Kidney glomerular epithelial cell (primary cell): Measurements from ENCODE around the gene SLC15A1.

Experiments
- DNase-seq: peaks from one replicate; lab custom pipeline; 2025; lab: John Stamatoyannopoulos, UW

SLC15A1 gene, protein sequence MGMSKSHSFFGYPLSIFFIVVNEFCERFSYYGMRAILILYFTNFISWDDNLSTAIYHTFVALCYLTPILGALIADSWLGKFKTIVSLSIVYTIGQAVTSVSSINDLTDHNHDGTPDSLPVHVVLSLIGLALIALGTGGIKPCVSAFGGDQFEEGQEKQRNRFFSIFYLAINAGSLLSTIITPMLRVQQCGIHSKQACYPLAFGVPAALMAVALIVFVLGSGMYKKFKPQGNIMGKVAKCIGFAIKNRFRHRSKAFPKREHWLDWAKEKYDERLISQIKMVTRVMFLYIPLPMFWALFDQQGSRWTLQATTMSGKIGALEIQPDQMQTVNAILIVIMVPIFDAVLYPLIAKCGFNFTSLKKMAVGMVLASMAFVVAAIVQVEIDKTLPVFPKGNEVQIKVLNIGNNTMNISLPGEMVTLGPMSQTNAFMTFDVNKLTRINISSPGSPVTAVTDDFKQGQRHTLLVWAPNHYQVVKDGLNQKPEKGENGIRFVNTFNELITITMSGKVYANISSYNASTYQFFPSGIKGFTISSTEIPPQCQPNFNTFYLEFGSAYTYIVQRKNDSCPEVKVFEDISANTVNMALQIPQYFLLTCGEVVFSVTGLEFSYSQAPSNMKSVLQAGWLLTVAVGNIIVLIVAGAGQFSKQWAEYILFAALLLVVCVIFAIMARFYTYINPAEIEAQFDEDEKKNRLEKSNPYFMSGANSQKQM

DNA sequence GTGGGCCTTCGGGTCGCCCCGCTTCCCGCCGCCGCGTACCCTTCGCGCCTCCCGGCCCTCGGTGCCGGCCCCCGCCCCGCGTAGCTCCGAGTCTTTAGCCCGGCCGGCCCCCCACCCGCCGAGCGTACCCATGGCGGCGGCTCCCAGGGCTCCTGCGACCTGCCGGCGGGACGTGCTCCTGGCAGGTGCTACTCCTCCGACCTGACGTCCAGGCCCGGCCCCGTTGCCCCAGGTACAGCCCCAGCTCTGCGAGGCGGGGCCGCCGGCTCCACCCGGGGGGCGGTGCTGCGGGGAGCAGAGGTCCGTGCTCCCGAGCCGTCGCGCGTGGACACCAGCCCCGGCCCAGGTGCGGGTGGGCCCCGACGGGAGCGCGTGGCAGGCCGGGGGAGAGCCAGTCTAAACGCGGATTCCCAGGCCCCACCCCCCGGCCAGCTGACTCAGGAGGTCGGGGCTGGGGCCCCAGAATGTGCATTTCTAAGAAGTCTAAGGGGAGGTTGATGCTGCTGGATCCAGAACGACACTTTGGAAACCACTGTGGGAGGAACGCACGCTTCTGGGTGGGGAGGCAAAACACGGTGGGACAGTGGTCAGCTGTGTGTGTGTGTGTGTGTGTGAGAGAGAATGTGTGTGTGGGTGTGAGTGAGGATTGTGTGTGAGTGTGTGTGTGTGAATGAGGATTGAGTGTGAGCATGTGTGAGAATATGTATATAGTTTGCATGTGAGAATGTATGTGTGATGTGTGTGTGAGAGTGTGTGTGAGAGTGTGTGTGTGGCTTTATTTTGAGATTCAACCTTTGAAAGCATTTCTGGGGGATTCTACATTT lies at the start of gene SLC15A1:
TSS of gene SLC15A1 (minus strand) at position 206 of the 824 bp plus-strand sequence. CDS start at position 132, 74 bp downstream.
- no peak for DNase-seq

DNA sequence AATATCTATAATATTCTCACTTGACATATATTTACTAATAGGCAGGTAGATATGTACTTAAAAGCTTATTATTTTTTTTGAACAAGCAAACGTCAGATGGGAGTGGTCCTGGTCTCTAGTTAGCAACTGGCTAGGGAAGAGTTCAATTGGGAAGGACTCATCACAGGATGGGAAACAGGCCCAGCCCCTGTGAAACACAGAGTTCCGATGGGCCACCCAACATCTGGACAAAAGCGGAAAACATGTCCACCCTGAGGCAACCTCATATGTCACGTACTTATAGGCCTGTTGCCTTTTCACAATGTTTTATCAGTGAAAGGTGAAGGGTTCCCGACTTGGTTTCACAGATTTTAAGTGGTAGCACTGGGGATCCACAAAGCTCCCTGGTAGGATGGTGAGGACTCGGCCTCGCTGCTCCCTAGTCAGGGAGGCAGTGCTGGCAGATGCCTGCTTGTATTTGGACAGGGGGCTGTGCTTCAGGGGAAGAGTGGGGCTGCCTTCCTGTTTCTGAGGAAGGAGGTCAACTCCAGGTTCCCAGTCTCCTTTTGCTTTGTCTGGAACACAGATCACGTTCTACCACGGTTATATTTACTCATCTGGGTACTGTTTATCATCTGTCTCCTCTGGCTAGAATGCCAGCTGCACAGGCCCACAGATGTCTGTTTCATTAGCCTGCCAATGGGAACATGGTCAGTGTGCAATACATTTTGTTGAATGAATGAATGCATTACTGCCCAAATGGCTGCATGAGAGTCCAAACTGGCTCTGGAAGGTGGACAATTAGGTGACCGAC lies 49.4 kb upstream of the SLC15A1 start:
- no peak for DNase-seq

DNA sequence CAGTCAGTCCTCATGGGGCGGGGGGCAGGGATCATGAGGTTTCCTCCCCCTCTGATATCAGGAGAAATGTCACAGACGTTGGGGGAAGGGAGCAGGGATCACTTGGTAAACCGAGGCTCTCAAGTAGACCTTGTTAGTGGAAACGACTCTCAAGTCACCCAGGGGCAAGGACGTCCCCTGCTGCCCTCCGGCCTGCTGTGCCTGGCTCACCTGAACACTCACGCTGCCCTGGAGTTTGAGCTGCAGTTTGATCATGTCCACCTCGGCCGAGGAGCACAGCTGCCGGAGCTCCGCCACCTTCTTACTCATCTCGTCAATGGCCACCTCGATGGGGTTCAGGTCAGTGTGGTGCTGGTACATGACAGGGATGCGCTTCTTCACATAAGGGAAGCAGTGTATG lies 47.6 kb upstream of the SLC15A1 start:
- DNase-seq: no peak

DNA sequence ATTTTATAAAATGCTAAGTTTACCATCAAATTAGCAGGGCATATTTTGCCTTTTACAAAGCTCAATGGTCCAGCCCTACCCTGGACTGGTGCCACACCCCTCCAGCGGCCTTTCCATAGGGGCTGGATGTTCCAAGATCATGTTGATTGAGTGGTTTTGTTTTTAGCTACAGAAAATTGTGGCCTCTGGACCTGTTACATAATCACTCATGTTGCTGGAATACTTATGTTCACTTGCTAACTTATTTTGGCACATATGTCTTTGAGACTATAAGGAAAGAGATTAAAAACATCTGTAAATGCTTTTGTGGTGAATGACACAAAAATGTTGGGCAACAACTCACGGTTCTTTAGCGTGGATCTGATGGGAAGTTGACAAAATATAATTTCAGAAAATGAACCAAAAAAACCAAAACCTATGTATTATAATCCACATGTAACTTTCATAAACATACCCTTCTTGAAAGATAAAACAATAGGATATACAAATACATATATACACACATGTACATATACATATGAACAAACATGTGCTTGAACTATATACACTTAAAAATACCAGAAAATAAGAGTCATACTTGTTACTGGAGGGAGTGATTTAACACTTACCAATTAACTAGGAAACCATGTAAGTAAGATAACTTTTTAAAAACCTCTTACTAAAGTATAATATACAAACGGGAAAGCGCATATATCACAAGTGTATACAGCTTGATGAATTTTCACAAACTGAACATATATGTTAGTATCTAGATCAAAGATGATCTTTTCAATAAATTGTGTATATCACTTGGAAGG lies 46.6 kb upstream of the SLC15A1 start:
- DNase-seq: no peak

DNA sequence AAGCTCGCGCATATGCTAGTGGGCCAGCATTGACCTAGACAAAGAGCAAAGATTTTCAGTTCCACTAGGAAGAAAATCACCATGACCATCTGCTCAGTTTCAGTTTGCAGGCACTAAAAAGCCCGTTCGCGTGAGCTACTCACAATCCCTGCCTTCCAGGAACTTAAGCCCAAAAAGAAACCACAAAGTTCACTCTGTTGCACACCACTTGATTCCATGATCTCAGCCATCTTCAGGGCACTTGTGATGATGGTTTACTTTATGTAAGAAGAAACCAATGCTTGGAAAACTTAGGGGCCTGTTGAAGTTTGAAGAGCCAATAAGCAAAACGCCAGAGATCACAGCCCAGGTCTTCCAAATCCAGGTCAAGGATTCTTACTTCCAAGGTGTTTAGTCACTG lies 45.0 kb upstream of the SLC15A1 start:
- DNase-seq: no peak

DNA sequence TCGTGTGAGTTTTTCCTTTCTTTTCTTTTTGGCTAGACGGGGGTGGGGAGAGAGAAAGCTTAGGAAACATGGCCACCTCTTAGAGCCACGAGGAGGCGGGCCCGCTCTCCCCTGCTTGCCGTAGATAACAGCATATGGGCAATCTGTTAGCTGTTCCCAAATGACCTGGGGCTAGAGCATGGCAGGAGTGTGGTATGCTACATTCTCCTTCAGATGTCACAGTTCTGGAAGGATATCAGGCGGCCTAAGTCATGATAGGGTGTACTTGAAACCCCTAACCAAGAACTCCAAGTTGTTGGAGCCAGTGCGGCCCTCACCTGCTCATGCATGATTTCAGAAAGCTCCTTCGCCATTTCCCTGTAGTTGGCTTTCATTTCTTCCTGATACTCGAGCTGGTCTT lies 44.3 kb upstream of the SLC15A1 start:
- DNase-seq: no peak

DNA sequence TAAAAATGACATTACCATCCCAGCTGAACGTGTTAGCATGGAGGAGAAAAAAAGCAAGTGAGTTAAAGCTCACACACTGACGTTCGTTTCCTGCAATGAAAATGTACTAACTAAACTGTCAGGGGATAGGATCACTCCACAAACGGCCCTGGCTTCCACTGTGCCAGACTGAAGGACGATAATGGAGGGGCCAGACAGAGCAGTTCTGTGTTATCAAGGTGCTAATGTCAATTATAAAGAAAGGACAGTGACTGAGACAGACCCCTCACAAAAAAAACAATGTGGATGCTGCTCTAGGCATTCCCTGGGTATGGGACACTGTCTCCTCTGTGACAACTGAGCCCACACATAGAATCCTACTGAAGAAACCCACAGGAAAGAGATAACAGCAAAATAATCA lies 43.7 kb upstream of the SLC15A1 start:
- no peak for DNase-seq

DNA sequence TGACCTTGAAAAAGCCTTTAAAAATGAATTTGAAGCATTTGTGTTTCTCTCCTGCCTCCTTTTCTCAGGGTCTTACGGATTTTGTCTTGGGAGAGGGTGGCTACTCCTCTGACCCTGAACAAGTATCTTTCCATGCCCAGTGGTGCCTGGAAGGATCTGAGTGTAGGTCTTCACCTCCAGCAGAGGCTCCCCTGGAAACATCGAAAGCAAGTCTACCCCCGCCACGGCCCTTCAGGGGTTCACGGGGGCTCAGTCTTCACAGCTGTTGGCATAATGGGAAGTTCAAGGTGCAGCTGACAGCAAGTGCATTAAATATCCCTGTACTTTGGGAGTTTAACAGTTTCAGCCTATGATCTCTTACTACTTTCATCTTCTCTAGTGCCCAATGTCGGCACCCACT lies 42.7 kb upstream of the SLC15A1 start:
- no peak for DNase-seq

DNA sequence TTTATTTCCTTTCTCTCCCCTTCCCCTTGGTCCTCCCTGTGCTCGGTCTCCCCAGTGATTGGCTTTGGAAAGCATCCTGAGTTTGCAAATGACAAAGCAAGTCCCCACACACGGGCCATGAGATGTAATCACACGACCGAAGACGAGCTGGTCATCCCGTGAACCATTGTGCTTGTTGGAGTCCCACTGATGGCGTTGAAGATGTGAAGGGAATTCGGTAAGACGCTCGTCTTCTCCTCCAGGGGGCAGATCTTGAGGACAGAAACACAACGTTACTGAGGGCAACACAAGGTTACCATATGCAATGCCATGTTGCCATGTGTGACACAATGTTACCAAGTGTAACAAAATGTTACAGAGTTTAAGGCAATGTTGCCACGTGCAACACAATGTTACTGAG lies 42.0 kb upstream of the SLC15A1 start:
- no peak for DNase-seq

DNA sequence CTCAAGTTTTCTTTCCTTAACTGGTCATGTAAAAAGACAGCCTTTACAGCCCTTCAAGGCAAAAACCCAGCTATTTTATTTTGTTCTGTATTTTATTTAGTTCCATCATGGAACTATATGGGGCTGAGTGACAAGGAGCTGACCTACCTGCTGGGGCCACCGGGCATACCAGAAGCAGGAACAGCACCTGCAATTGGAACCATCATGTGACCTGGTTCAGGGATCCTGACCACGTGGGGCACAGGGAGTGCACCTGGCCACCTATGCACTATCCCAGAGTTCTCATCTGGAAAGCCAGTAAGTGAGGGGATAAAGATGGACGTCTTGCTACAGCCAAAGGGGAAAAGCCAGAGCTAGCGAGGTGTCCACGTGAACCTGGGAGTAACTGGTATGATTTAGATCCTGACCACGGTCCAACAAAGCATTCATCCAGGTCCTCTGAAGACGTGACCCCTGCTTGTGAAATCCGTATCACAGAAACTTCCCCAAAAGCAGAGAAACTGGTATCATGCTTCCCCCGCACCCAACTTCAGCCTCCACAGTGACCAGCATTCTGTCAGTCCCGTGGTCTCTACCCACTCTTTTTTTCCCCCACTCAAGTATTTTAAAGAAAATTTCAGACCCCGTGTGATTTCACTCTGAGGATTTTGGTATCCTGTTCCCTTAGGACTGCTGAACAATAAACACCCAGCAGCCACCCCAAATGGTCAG lies 40.5 kb upstream of the SLC15A1 start:
- no peak for DNase-seq

DNA sequence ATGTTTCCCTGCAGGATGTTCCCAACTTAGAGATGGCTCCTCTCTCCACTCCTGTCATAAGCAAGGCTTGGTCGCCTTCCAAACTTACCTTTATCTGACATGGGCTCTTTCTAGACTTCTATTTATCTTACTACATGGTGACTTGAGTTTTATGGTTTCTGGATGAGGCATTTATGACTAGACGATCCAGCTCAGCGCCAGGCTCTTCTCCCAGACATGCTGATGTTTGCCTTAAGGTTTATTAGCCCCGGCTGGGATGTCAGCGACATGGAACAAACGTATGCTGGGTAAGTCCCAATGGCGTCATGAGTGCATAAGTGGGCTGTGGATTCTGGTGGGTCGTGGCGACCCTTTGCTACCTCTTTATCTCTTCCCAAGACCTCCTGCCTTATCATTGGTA lies 39.8 kb upstream of the SLC15A1 start:
- DNase-seq: no peak

DNA sequence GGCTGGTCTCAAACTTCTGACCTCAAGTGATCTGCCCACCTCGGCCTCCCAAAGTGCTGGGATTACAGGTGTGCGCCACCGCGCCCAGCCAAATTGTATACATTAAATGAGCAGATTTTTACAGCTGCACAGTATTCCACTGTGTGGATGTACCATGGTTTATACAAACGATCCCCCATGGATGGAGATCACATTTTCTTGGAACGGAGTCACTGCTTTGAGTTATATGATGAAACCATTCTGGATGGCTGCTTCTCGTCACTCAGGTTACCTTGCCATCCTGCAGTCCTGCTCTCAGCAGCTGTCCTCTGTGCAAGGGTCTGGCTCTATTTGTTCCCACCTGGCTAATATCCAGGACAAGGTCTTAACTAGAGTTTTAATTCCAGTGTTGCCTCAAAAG lies 39.1 kb upstream of the SLC15A1 start:
- DNase-seq: no peak

DNA sequence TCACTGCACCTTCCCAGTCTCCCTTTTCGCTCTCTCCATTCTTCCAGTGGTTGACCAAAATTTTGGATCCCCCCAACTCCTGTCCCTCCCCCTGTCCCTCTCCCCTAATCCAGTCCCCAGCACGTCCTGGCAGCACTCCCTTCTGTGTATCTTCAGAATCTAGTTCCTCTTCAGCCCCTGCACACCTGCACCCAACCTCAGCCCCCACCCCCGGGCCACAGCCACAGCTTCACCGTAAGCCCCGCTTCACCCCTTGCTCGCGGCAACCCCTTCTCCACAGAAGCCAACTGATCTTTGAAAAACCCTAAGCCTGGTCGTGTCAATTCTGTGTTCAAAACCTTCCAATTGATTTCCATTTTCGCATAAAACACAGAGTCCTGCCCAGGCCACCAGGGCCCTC lies 35.5 kb upstream of the SLC15A1 start:
- DNase-seq: no peak

DNA sequence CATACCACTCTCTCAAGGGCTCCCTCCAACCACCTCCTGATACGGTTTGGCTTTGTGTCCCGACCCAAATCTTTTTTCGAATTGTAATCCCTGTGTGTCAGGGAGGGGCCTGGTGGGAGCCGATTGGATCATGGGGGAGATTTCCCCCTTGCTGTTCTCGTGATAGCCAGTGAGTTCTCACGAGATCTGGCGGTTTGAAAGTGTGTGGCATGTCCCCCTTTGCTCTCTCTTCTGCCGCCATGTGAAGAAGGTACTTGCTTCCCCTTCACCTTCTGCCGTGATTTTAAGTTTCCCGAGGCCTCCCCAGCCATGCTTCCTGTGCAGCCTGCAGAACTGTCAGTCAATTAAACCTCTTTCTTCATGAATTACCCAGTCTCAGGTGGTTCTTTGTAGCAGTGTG lies 34.7 kb upstream of the SLC15A1 start:
- no peak for DNase-seq

DNA sequence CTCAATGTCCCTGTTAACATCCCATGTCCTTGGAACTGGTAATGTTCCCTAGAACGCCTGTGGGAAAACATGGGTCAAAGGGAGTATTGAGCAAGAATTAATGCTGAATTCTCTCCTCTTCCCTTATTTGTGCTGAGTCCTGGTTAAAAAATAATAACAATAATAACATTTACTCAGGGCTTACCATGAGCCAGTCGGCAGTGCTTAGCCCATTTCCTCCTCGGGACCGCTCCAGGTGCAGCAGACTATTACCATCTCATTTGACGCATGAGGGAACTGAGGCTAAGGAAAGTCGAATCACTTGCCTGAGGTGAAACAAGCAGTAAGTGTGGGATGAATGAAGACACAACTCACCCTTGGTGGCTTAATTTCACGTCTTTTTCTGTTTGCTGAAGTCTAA lies 33.6 kb upstream of the SLC15A1 start:
- DNase-seq: no peak

DNA sequence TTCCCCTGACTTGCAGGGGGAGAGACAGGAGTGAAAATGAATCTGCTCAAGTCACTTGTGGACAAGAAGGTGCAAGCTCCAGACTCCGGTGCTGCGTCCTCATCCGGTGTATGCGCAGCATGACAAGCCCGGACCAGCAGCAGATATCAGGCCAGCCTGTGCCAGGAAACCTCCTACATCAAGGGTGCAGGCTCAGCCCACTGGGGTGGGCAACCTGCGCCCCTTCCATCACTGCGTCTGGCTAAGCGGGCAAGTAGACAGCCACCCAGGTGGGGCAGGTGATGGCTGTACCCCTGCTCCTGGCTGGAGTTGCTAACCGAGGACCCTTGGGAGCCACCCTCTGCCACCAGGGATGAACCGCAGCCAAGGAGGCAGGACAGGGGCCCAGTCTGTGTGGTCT lies 32.9 kb upstream of the SLC15A1 start:
- no peak for DNase-seq

DNA sequence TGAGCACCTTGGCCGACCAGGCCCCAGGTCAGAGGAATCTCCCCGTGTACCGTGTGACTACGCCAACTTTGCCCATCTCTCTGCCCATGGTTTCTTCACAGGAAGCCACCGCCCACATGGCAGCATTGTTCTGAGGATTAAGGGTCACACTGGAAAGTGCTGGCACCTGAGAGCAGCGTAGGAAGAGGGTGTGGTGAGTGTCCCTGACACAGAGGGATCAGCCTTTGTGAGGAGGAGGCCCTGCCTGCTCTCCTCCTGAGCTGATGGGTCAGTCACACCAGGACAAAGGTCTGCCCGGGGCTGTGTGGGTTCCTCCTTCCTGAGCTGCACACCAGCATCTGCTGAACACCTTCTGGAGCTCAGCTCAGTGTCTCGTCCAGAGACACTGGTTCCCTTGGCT lies 32.2 kb upstream of the SLC15A1 start:
- DNase-seq: no peak

DNA sequence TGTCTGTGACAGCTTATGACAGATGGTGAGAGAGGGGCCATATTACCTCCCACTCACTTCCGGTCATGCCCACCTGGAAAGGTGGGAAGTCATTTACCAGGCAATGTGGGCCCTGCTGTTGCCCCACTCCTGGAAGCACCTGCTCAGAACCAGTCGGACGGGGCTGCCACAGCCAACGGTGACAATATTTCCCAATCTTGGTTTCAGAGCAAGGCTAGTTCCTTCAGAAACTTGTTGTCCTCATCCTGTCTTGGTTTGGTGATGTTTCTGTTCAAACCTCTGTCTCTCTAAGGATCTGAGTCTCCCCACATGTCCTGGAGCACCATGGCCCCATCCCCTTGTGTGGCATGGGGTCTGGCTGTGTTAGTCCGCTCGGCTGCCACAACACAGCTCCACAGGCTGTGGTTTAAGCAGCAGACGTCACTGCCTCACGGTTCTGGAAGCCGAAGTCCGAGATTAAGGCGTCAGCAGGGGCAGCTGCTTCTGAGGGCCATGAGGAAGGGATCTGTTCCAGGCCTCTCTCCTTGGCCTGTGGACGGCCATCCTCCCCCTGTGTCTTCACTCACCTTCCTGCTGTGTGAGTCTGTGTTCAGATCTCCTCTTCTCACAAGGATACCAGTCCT lies 31.5 kb upstream of the SLC15A1 start:
- no peak for DNase-seq

DNA sequence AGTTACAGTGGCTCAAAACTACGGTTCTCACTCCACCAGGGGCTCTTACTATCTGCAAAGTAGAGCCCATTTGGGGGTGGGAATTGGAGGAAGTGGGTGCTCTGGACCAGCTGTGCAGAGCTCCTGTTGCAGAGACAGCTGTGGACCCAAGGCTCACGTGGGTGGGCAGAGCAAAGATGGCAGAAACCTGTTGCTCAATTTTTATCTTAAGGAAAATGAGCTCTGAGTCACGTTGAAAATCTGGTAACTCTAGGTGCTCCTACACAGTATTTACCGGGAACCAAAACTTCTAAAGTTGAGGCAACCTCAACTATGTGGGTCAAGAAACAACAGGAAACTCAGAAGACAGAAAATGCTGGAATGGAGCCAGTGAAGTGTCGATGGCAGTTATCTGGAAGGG lies 30.2 kb upstream of the SLC15A1 start:
- DNase-seq: no peak

DNA sequence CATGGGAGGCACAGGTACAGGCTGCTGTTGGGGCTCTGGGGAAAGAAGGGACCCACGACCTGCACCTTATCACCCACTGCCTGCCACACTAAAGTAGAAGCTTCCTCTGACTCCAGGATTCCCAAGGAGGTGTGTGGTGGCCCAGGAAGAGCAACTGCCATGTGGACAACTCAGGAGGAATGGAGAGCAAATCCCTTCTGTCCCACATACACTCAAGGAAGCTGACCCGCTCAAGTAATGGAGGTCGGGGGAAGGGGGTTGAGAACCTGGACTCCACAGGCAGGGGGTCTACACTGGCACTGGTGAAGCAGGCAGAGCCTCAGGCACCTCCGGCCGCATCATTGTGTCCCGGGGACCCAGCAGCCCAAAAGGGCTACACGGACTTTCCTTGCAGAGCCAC lies 29.4 kb upstream of the SLC15A1 start:
- no peak for DNase-seq
